ENCODE results near the gene CCNL2.
"Not testable (repeated sequence)": the region's sequence is repeated elsewhere in the genome, so short reads cannot be mapped to it uniquely, and the experiment has no call there.

The CCNL2 gene

DNA sequence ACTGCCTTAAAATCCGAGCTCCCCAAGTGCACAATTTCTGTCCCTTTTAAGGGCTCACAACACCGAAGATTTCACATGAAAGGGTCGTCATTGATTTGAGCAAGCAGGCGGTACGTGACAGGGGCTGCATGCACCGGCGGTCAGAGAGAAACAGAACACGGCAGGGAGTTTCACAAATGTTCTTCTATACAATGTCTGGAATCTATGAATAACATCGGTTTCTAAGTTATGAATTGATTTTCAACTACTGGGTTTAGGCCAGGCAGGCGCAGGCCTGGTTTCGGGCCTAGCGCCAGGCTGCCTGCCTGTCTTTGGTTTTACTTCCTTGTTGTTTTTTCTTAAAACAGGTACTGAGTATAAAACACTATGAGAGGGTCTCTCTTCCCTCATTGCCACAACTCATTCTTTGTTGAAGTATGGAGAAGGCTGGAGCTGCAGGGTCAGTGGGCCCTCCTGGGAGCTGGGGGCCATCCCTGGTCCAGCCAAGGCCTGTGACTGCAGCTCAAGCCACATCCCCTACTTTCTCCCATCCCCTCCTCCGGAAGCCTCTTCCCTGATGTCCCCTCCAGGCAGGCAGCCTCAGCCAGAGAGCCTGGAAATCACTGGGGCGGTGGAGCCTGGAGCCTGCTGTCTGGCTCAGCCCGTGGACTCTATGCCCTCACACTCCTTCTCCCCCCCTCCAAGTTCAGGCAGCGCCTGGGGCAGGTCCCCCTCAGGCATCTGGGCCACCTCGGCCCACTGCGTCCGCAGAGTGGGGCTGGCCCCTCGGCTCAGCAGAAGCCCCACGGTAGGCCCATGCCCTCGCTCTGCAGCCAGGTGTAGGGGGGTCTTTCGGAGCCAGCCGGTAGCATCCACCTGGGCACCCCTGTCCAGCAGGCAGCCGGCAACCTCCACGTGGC is 19.6 kb upstream of the CCNL2 start:
- DNase-seq = no peak

DNA sequence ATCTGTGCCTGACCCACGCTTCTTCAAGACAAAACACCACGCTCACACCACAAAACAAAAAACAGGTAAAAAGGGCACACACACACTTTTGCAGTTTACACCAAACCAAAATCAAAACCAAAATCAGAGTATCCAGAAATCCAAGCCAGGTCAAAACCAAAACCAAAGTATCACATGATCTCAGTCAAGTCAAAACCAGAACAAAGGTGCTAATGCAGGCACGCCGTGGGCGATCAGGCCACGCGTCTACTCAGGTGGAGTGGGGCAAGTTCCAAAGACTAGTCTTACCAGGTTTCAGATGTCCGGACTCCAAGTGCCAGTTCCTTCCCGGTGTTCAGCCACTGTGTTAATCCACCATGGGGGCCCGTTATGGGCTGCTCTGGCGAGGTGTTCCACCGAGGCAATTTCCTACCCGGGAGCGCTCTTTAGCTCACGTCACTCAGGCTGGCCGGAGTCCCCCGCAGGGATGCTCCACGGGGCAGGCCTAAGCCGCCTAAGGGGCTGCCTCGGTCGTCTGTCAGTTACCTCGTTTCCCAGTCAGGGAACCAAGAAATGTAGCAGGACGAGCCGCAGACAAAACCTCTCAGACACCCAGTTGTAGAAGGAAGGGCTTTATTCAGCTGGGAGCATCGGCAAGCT is 18.8 kb upstream of the CCNL2 start:
- DNase-seq = not testable (repeated sequence)

DNA sequence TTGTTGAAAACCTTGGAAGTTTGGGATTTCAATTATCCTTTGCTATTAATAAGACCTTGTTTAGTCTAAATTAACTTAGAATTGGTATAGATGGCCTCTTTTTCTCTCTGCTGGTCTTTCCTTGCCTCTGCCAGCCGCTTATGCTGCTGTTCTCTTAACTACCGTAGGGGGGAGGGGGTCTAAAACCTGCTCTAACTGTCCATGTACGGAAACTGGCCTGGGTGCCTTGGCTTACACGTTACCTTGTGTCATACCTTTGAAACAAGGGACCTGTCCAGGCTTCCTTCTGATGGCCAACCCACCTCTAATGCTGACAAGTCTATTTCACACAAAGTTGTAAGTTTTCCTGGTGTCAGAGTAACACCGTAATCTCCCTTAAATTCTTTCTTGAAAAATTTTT is 18.3 kb upstream of the CCNL2 start:
- DNase-seq = peak; percentile 33

DNA sequence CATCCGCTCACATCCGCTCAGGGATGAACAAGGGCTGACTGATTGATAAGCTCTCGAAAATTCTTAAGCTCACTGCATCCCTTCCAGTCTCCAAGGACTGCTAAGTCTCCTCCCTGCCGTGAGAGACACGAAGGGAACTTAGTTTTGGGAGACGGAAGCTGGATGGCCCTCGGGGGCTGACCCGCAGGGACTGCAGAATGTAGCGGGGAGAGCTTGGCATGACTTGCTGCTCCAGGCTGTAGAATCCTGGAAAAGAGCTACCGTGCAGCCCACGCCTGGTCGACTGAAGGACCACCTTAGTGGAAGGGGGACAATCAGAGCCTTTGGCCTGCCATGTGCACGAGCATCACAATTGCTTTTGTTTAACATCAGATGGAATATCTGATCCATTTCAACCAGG is 16.6 kb upstream of the CCNL2 start:
- DNase-seq = no peak

DNA sequence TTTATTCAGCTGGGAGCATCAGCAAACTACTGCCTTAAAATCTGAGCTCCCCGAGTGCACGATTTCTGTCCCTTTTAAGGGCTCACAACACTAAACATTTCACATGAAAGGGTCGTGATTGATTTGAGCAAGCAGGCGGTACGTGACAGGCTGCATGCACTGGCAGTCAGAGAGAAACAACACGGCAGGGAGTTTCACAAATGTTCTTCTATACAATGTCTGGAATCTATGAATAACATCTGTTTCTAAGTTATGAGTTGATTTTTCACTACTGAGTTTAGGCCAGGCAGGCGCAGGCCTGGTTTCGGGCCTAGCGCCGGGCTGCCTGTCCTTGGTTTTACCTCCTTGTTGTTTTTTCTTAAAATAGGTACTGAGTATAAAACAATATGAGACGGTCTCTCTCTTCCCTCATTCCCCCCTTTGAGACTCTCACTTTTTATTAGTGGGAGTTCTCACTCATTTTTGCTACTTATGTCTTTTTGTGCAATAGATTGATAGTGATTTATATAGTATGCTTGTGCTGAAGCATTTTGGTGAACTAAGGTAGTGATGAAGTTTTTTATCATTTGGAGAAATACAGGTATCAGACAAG is 13.3 kb upstream of the CCNL2 start:
- not testable (repeated sequence) for DNase-seq

DNA sequence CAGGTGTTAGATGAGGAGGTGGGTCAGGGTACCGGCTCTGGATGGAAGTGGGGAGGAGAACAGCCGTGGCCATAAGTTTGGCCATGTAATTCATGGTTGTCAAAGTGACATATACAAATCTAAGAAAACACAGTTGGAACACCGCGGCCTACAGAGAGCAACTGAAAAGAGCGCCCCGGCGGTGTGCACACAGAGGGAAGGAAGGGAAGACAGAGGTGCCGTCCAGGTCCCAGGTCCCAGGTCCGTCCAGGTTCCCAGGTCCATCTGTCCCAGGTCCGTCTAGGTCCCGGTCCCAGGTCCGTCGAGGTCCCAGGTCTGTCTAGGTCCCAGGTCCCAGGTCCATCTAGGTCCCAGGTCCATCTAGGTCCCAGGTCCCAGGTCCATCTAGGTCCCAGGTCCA is 12.5 kb upstream of the CCNL2 start:
- no peak for DNase-seq

DNA sequence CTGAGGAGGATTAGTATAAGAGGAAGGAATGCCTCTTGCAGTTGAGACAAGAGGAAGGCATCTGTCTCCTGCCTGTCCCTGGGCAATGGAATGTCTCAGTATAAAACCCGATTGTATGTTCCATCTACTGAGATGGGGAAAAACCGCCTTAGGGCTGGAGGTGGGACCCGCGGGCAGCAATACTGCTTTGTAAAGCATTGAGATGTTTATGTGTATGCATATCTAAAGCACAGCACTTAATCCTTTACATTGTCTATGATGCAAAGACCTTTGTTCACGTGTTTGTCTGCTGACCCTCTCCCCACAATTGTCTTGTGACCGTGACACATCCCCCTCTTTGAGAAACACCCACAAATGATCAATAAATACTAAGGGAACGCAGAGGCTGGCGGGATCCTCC is 11.1 kb upstream of the CCNL2 start:
- DNase-seq = not testable (repeated sequence)

DNA sequence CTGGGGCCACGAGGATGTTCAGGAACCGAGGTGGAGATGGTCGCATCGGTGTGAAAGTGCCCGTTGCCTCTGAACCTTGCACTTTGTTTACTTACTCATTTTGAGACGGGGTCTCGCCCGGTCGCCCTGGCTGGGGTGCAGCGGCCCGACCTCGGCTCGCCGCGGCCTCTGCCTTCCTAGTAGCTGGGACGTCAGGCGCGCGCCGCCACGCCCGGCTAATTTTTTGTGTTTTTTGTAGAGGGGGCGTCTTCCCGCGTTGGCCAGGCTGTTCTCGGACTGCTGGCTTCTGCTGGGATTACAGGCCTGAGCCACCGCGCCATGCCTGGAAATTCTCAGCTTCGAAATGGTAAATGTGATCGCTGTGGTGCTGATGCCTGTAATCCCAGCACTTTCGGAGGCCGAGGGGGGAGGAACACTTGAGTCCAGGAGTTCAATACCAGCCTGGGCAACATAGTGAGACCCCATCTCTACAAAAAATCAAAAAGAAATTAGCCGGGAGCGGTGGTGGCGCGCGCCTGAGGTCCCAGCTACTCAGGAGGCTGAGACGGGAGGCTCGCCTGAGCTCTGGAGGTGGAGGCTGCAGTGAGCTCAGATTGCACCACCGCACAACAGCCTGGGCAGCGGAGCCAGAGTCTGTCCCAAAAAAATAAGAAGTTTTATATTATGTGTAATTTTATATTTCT is 8.6 kb upstream of the CCNL2 start:
- DNase-seq = no peak

DNA sequence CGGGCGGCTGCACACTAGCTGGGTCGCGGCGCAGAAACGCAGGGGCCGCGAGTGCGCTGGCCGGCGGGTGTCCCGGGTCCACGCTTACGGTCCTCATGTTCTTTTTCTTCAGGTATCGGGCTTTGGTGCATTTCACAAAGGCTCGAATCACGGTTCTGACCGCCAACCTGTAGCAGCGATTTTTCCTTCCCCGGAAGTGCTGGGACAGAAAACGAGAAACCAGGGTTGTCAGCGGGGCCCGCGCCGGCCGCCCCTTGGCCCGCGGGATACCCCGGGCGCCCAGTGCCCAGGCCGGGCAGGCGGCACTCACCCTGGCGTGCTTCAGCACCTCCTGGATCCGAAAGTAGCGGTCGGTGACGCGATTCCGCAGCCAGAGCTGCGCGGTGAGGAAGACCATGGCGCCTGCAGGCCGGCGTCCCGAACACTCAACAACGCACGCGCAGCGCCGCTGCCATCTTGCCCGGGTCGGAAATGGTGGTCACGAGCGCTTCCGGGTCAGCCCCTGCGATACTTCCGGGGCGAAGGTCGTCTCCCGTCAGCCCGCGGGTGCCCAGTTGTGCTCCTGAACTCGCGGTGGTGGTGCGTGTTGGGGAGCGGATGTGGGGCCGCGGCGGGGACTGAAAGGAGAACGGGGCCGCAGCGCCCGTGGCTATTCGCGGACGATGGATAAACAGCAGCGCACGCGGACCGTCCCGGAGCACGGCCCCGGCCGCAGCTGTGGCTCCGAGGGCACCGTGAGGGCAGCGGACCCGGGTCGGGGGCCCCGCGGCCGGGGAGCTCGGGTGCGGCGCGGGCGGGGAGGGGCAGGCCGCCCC is 7.9 kb upstream of the CCNL2 start, which contains the start of gene MRPL20:
TSS of gene MRPL20 (minus strand) at position 473 of the 815 bp plus-strand sequence. CDS start at position 397, 76 bp downstream.
- peak; percentile 78 for DNase-seq

DNA sequence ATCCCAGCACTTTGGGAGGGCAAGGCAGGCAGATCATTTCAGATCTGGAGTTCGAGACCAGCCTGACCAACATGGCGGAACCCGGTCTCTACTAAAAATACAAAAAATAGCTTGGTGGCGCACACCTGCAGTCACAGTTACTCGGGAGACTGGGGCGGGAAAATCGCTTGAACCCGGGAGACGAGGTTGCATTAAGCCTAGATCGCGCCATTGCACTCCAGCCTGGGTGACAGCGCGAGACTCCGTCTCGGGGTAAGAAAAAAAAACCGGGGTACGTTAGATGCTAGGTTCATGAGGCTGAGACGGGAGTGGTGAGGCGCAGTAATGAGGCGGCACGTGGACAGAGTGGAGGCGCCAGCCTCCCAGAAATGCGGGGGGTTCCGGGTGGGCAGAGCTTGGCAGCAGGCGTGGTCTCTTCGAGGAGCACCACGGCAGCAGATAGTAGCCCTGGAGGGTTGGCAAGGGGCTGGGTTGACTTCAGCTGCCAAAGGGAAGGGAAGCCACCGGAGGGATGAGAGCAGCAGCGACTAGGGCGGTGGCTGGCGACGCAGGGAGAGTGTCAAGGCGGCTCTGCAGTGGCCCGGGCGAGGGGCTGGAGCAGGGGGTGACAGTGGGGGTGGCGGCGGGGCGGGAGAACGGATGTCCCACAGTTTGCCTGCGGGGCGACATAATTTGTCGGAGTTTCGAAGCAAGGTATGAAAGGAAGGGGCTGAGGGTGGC is 7.1 kb upstream of the CCNL2 start:
- no peak for DNase-seq

DNA sequence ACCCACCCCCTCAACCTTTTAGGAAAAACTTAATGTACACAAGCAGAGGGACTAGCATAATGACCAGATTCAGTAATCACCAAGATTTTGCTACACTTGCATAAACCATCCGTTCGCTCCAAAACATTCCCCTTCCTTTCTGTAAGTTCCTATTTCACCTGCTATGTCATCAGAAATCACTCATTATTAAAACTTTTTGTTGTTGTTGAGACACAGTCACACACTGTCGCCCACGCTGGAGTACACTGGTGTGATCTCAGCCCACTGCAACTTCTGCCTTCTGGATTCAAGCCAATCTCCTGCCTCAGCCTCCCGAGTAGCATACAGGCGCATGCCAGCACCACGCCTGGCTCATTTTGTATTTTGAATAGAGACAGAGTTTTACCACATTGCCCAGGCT is 4.5 kb upstream of the CCNL2 start:
- DNase-seq = no peak

DNA sequence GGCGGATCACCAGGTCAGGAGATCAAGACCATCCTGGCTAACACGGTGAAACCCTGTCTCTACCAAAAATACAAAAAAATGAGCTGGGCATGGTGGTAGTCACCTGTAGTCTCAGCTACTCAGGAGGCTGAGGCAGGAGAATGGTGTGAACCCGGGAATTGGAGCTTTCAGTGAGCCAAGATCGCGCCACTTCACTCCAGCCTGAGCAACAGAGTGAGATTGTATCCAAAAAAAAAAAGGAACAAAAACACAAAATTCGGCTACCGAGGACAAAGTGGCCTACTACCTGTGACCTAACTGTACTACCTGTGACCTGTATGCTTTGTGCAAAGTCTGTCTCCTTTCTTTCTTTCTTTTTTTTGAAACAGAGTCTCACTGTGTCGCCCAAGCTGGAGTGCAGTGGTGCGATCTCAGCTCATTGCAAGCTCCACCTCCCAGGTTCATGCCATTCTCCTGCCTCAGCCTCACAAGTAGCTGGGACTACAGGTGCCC is 3.8 kb upstream of the CCNL2 start:
- not testable (repeated sequence) for DNase-seq

DNA sequence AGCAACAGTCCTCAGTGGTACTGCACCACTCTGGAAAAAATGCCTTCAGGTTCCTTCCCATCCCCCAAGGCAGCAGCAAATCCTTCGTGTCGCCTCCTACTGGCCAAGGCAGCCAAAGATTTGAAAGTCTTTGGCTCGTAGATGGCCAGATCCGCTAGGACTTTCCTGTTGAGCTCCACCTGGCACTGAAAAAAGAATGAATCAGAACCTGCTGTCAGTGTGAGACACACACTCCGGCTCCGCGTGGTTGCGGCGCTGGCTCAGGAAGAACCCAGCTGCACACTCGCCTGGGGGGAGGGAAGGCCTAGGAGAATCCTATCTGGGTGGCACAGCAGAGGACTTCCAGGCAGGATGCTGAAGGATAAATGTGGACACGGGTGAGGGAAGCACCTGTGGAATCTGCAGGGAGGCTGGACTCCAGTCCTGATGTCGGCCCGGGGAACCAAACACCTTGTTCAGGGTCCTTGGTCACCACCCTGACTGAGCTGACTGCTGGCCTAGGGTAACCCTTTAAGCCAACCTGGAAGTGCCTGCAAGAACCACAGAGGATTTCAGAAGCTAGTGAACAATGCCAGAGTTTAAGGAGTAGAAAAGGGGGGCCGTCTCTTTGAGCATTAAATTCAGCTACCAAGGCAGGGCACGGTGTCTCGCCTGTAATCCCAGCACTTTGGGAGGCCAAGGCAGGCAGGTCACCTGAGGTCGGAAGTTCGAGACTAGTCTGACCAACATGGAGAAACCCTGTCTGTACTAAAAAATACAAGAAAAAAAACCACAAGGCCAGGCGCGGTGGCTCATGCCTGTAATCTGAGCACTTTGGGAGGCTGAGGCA is 3.2 kb upstream of the CCNL2 start:
- DNase-seq = no peak

DNA sequence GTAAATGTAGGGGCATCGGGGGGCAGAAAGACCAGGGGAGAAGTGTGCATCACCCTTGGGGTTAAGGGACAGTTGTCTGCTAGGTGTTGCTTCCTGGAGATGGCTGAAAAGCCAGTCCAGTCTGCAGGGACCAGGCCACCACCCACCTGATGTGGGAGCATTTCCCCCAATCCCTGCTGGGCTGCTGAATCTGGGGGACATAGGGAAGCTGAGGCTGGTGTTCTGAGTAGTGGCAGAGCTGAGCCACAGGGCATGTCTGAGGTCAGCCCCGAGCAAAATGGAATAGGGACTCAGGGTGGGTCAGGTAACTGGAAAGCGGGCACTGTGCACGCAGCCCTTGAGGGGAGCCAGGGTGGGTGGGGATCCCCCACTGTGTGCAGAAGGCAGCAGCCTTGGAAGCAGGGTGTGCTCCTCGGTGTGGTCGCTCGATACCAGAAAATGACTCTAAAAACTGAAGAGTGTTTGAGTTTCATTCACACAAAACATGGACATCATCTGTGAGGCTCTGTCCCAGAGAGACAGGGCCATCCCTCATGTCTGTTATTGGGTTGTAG is 2.4 kb upstream of the CCNL2 start:
- DNase-seq = no peak

DNA sequence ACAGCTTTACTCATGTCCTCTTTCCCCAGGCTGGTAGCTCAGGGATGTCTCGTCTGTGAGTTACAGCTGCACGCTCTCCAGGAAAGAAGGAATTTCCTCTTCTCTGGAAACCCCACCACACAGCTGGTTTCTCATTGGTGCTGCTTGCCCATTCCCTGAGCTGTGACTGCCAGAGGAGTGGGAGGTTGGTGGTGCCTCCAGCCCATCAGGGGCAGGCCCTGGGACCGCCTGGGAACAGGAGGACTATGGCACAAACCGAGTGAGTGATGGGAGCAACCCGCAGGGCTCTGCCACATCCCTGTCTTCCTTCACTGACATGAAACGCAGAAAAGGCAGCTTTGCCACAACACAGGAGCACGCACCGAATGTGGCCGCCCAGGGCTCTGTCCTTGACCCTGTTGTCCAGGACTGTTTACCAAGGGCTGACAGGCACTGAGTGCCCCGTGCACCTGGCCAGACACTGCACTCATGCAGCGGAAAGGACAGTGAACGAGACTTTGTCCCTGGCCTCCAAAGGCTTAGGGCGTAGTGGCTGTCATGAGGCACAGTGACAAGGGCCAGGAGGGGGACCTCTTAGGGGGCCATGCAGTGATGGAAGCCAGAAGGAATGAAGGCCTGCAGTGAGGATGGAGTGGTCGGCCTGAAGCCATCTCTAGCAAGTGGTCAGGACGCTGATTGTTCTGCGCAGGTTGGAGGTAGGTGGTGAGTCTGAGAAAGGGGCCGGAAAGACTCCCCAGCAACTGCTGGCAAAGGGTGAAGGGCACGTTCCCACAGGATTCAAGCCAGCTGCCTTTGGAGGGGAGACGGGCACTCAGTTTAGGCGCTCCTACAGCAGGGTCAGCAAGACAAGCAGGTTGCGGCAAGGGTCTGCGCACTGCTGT is 1.7 kb upstream of the CCNL2 start:
- no peak for DNase-seq

DNA sequence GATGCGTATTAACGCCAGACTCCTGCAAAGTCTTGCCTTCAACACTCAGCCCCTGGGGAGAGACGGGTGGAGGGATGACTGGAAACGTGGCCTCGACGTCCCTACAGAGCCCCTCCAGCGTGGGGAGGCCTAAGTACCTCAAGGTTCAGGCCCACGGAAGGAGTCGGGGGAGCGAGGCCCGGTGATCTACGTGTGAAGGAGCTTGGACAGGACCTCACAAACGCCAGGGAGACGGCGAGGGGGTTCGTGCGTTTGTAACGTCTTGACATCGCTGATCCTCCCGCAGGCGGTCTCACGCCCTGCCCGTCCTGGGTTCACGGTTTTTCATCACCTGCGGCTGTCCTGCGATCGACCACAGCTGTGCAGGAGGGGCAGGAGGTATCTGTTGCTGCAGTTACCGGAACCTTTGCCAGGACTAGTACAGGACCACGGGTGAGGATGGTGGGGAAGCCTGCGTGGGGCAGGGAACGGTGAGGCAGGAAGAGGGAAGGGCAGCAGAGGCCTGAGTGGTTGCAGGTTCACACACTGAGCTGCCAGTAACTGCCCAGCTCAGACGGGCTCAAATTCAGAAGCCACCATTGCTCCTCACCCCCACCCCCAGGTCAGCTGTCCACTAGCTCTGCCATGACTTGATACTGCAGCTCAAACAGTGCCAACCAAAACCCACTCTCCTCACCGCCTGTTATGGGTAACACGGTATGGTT is 889 bp upstream of the CCNL2 start:
- DNase-seq = no peak

DNA sequence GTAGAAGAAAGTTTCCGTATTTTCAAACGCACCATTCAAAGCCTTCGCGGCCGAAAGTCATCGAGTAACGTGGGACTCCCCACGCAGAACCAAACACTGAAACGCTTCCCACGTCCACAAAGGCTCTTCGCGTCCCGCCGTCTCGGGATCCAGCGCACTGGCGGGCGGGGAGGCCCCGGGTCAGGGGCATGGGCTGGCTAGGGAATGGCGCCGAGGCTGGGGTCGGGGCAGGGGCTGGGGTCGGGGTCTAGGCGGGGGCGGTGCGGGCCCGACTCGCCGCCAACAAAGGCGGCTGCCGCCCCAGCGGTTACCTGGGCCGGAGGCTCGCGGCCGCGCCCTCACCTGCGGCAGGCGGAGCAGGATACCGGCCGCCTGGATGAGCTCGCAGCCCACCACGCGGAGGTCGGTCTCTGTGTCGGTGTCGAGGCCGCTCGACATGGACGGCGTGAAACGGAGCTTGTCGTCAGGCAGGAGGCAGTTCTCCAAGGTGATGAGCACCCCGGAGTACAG is 403 bp downstream of the CCNL2 start:
- DNase-seq = no peak

DNA sequence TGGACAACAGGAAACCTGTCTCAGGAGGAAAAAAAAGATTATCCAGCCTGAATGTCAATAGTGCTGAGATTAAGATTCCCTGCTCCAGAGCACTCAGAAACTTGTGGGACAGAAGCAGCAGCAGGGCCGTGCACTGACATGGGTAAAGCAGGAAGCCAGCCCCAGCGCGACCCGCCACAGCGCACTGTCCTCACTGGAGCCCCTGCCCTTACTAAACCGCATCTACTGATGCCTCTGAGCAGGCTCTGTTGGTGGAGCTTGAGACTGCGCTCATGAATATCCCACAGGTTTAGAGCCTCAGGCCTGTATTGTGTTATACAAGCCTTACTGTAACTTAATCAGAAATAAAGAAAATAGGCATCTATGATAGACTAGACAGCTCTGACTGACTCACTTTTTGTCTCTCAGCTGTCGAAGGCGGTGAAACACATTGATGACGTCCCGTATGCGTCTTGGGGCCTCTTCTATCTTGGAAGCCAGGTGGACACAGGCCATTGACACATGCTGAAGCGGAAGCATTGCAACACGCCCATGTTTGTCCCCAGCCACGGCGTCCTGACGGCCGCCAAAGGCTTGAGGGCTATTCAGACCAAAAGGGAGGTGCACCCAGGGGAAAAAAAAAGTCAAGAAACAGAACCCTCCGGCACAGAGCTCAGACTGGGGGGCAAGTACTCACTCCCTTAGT is 1.2 kb downstream of the CCNL2 start:
- no peak for DNase-seq
